Prostate gland (tissue), 2 donors: Measurements from ENCODE around the gene LPCAT1. TPM values are rescaled to one million over a fixed set of nuclear protein-coding genes. Genes with fewer than 3 reads are reported as not detected.

Experiments
- DNase-seq: peaks from one replicate; pipeline ENCODE4 v3.0.0-alpha.2; 2019; ENCODE audit warnings: low spot score
- H3K27ac ChIP-seq, 2 donors: fragments of 200-600 bp; sonication (generic); 2 replicates each; pipeline ENCODE4 v1.5.1; 2017 to 2019
- H3K27me3 ChIP-seq: fragments of 200-600 bp; sonication (generic); replicated peaks from 2 replicates; pipeline ENCODE4 v1.5.1; 2019; ENCODE audit not compliant: insufficient read depth
- H3K36me3 ChIP-seq, 2 donors: fragments of 200-600 bp; sonication (generic); 1 replicate in 1 of 2; 2 replicates in 1 of 2; pipeline versions ENCODE4 v1.5.1 to v1.8.1; 2017 to 2019
- H3K4me1 ChIP-seq: fragments of 200-600 bp; sonication (generic); replicated peaks from 2 replicates; pipeline ENCODE4 v1.5.1; 2019
- H3K4me3 ChIP-seq, 2 donors: fragments of 200-600 bp; sonication (generic); 2 replicates each; pipeline ENCODE4 v1.5.1; 2017 to 2019
- H3K9me3 ChIP-seq: fragments of 200-600 bp; sonication (generic); 2 replicates; pipeline ENCODE4 v1.5.1; 2017
- POLR2A ChIP-seq: fragments of 450-650 bp; IDR thresholded peaks from one replicate; pipeline ENCODE4 v1.6.1; 2016; ENCODE audit warnings: antibody characterized with exemption, mild to moderate bottlenecking
- POLR2AphosphoS5 ChIP-seq: sonication (generic); formaldehyde crosslinking; IDR thresholded peaks from one replicate; pipeline ENCODE4 v1.6.1; 2017; ENCODE audit warnings: antibody characterized with exemption
- WGBS: methylation state at CpG from one replicate; pipeline ENCODE4 v1.1.5; 2018; 5-methylcytosine and 5-hydroxymethylcytosine counted together
- intact Hi-C: fragments of 100-400 bp; cut with DNase I; formaldehyde crosslinking; loops from one replicate; pipeline ENCODE4 v1.14.2; 2022
- total RNA-seq, 2 donors: library from RNA; depleted of rRNA; stranded (reverse); fragments of >200 nt; gene quantifications; one replicate each; pipeline ENCODE4 v1.1.0, GENCODE V29; 2016
- TF ChIP-seq, protein P1 (sequence below), 4 experiments: fragments of 200-600 bp in 2 of 4; fragments of 450-650 bp in 2 of 4; sonication (generic) in 2 of 4; IDR thresholded peaks; 1 replicate in 3 of 4; 2 replicates in 1 of 4; pipeline ENCODE4 v1.5.1; 2016 to 2019; ENCODE audit warnings: antibody characterized with exemption in 4 of 4, mild to moderate bottlenecking in 2 of 4, moderate library complexity in 2 of 4

The LPCAT1 gene
- total RNA-seq, 2 donors from 2014 or later, result 22.6 to 23.9 TPM

DNA sequence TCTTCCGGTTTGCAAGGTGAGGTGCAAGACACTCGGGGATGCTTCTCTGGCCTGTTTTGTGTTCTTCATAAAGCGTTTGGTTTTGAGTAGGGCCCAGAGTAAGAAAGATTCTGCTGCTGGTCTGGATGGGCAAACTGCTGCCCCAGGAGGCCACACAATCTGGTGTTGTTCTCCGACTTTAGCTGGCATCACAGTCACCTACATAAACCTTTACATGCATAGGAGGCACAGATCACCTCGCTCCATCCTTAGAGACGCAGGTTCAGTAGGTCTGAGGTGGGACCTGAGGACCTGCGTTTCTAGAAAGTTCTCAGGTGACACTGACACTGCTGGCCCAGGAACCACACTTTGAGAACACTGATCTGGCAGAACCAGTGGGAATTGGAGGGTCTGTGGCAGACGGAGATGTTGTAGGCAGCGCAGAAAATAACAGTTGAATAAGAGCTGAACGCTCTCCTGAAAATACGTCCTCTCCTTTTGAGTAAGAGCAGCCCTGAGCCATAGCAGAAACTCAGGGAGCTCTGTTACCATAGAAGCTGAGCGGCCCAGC lies 74.6 kb downstream of the LPCAT1 start:
- no peak overlapping the region for H3K27ac ChIP-seq
- H3K27me3 ChIP-seq, result peaks cover 22% of the 10 kb centered on the region
- H3K4me1 ChIP-seq, result peaks cover 10% of the 10 kb centered on the region
- WGBS, result 87% methylated on average over 12 of the region's 12 CpGs
- TF ChIP-seq, protein P1, sequence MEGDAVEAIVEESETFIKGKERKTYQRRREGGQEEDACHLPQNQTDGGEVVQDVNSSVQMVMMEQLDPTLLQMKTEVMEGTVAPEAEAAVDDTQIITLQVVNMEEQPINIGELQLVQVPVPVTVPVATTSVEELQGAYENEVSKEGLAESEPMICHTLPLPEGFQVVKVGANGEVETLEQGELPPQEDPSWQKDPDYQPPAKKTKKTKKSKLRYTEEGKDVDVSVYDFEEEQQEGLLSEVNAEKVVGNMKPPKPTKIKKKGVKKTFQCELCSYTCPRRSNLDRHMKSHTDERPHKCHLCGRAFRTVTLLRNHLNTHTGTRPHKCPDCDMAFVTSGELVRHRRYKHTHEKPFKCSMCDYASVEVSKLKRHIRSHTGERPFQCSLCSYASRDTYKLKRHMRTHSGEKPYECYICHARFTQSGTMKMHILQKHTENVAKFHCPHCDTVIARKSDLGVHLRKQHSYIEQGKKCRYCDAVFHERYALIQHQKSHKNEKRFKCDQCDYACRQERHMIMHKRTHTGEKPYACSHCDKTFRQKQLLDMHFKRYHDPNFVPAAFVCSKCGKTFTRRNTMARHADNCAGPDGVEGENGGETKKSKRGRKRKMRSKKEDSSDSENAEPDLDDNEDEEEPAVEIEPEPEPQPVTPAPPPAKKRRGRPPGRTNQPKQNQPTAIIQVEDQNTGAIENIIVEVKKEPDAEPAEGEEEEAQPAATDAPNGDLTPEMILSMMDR (IDR thresholded peaks at IDR 0.05), result no peak
- TF ChIP-seq POLR2A (no peak), POLR2AphosphoS5 (no peak)
- no peaks in the 10 kb centered on the region for H3K9me3 ChIP-seq
- DNase-seq, result no peak
- H3K4me3 ChIP-seq, result no peak overlapping the region
- intact Hi-C loops, result no loop called here
- H3K36me3 ChIP-seq, result no peaks in the 10 kb centered on the region

DNA sequence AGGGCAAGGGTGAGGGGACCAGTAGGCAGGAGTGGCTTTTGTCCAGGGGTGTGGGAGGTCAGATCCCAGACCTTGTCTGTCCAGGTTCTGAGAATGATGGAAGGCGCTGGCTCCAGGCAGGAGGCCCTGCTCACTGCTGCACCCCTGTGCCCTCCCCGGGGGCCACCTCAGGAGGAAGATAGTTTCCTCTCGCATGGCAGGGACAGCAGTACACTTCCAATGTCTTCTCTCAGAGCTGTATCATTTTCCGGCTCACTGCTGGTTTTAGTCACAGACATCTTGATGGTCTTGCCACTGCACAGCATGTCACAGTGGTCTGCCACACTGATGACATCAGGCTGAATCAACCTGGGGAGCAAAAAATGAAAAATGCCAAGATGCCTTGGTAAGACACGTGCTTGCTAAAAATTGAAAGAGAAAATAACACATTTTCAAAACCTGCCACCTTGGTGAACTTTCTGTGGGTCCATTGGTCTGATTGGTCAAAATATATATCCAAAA lies 75.2 kb downstream of the LPCAT1 start:
- no peak for DNase-seq
- no peaks in the 10 kb centered on the region for H3K9me3 ChIP-seq
- H3K4me3 ChIP-seq, result no peak overlapping the region
- 80% methylated on average over 4 of the region's 5 CpGs for WGBS
- H3K36me3 ChIP-seq, result no peaks in the 10 kb centered on the region
- intact Hi-C loops, result no loop called here
- H3K27me3 ChIP-seq, result peaks cover 28% of the 10 kb centered on the region
- no peak for TF ChIP-seq POLR2AphosphoS5
- TF ChIP-seq POLR2A, result no peak
- TF ChIP-seq, protein P1 (IDR thresholded peaks at IDR 0.05), result no peak
- no peak overlapping the region for H3K27ac ChIP-seq
- peaks cover 10% of the 10 kb centered on the region for H3K4me1 ChIP-seq

DNA sequence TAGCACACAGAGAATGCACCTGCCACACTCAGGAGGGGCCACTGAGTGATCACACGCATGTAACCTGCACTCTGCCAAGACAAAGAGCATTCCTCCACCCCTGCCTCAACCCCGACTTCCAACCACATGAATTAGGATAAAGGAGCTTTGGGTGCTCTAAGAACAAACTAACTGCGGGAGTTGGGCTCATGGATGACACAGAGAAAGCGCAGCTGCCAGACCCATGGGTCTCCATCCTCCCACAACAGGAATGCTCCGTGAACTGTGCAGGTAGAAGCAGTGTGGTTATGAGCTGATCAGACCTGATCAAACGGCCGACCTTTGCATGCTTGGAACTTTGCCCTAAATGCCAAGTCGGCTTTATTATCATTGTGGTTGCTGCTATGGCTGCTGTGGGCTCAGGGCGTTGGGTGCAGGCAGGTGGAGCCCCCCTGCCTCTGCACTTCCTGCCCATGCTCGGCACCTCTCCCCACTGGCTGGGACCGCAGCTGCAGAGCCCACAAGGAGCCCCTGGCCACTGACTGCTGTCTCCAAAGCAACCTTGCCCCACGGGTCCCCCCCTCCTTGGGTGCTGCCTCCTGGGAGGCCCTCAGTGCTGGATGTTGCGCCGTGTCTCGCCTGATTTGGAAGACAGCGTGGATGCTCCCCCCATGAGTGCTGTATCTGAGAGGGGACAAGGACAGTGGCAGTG lies 75.9 kb downstream of the LPCAT1 start:
- Histone ChIP-seq H3K36me3 (no peaks in the 10 kb centered on the region), H3K4me1 (peaks cover 10% of the 10 kb centered on the region), H3K27ac (no peak overlapping the region), H3K4me3 (no peak overlapping the region), H3K9me3 (no peaks in the 10 kb centered on the region), H3K27me3 (peaks cover 35% of the 10 kb centered on the region)
- intact Hi-C loops, result no loop called here
- WGBS, result 58% methylated on average over 15 of the region's 16 CpGs
- no peak for TF ChIP-seq POLR2A
- no peak for TF ChIP-seq POLR2AphosphoS5
- TF ChIP-seq, protein P1 (IDR thresholded peaks at IDR 0.05), result no peak
- DNase-seq, result no peak

DNA sequence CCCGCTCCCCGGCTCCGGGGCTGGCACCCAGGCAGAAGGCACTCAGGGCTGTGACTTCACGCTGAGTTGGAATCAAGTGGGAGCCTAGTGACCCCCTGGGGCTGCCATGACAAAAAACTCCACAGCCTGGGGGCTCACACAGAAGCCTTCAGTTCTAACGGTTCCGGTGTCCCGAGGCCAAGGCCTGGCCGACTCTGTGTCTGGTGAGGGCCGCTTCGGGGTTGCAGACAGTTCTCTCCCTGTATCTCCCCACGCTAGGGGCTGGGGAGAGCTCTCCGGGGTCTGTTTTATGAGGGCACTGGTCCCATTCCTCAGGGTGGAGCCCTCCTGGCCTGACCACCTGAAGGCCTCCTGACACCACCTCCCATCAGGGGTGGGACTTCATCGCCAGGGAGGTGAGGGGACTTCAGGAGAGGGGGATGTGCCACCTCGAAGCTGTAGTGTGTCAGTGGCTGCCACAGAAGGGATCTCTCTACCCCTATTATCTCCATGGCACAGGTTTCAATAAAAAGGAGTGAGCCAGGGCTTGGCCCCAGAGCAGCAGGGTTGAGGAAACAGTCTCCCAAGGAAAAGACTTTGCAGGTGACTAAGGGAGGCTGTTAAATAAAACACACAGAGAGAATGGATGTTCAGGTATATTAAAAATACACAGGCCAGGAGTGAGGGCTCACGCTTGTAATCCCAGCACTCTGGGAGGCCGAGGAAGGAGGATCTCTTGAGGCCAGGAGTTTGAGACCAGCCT lies 77.0 kb downstream of the LPCAT1 start:
- DNase-seq, result no peak

More for the DNA sequence above, 77.0 kb downstream of the LPCAT1 start:
- no peak overlapping the region for H3K27ac ChIP-seq
- 46% methylated on average over 14 of the region's 16 CpGs for WGBS
- H3K4me3 ChIP-seq, result no peak overlapping the region
- intact Hi-C loops, result no loop called here
- peaks cover 42% of the 10 kb centered on the region for H3K27me3 ChIP-seq
- H3K36me3 ChIP-seq, result no peaks in the 10 kb centered on the region
- H3K4me1 ChIP-seq, result peaks cover 10% of the 10 kb centered on the region
- H3K9me3 ChIP-seq, result no peaks in the 10 kb centered on the region
- TF ChIP-seq, protein P1 (IDR thresholded peaks at IDR 0.05), result no peak
- TF ChIP-seq POLR2A, result no peak
- TF ChIP-seq POLR2AphosphoS5, result no peak
